HepG2 (cell line): ENCODE results near the gene TBC1D4. TPM values are rescaled to one million over a fixed set of nuclear protein-coding genes. Genes with fewer than 3 reads are reported as not detected.
A peak's percentile ranks its signal among the peaks of the same experiment; 100 is the strongest.

Source experiments
- AKNA ChIP-seq: sonication (generic); formaldehyde crosslinking; IDR thresholded peaks from 2 replicates; pipeline ENCODE4 v1.4.0; 2020; ENCODE audit warnings: missing genetic modification reagents, borderline replicate concordance
- ARID3A ChIP-seq: IDR thresholded peaks from 2 replicates; pipeline ENCODE4 v1.6.1; 2012; ENCODE audit warnings: low read depth, low read length, improper control_type of control experiment
- ATF4 ChIP-seq, 2 experiments: fragments of 450-650 bp in 1 of 2; sonication (generic) in 1 of 2; formaldehyde crosslinking; IDR thresholded peaks; 2 replicates each; pipeline versions ENCODE4 v1.5.0 to v1.8.0; 2020 to 2022; ENCODE audit warnings: mild to moderate bottlenecking in 1 of 2, missing genetic modification reagents in 1 of 2
- MAFF ChIP-seq: IDR thresholded peaks from 2 replicates; pipeline ENCODE4 v1.6.1; 2011; ENCODE audit warnings: low read depth, low read length, improper control_type of control experiment
- MTERF4 ChIP-seq: sonication (generic); formaldehyde crosslinking; IDR thresholded peaks from 2 replicates; pipeline ENCODE4 v1.8.0; 2023; ENCODE audit warnings: mild to moderate bottlenecking, missing genetic modification reagents
- NR3C1 ChIP-seq: sonication (generic); formaldehyde crosslinking; IDR thresholded peaks from 2 replicates; pipeline ENCODE4 v1.4.0; 2020; ENCODE audit warnings: missing genetic modification reagents
- NRL ChIP-seq: sonication (generic); formaldehyde crosslinking; IDR thresholded peaks from 2 replicates; pipeline ENCODE4 v1.5.0; 2020; ENCODE audit warnings: missing genetic modification reagents, mild to moderate bottlenecking, moderate library complexity, borderline replicate concordance
- PAXIP1 ChIP-seq: sonication (generic); formaldehyde crosslinking; conservative IDR thresholded peaks from 2 replicates; pipeline ENCODE4 v1.4.0; 2020; ENCODE audit warnings: mild to moderate bottlenecking, missing genetic modification reagents, moderate library complexity
- PITX1 ChIP-seq: sonication (generic); formaldehyde crosslinking; IDR thresholded peaks from 2 replicates; pipeline ENCODE4 v1.5.1; 2020; ENCODE audit warnings: mild to moderate bottlenecking, missing genetic modification reagents
- SATB2 ChIP-seq: sonication (generic); formaldehyde crosslinking; IDR thresholded peaks from 2 replicates; pipeline ENCODE4 v1.5.0; 2020; ENCODE audit warnings: missing genetic modification reagents
- SMAD3 ChIP-seq: sonication (generic); formaldehyde crosslinking; IDR thresholded peaks from 2 replicates; pipeline ENCODE4 v1.4.0; 2020; ENCODE audit warnings: missing genetic modification reagents
- SOX5 ChIP-seq: IDR thresholded peaks from 2 replicates; pipeline ENCODE4 v1.6.1; 2016; ENCODE audit warnings: borderline replicate concordance
- ZNF232 ChIP-seq: sonication (generic); formaldehyde crosslinking; IDR thresholded peaks from 2 replicates; pipeline ENCODE4 v1.4.0; 2020; ENCODE audit warnings: missing genetic modification reagents, borderline replicate concordance
- ZNF276 ChIP-seq: sonication (generic); formaldehyde crosslinking; IDR thresholded peaks from 2 replicates; pipeline ENCODE4 v1.4.0; 2020; ENCODE audit warnings: mild to moderate bottlenecking, low read depth, missing genetic modification reagents
- polyA plus RNA-seq, 8 experiments: library from polyadenylated mRNA; depleted of rRNA in 3 of 8; stranded (reverse) in 7 of 8; unstranded in 1 of 8; fragments of >200 nt; fragmentation: Illumina TruSeq in 4 of 8; extraction: Trizol in 4 of 8; gene quantifications; 2 replicates each; pipeline versions ENCODE4 v1.2.1 to v1.2.3, GENCODE V29; 2011 to 2016; ENCODE audit warnings: low read depth in 4 of 8, missing spikeins in 1 of 8, mixed read lengths in 1 of 8; ENCODE audit not compliant: insufficient read depth in 1 of 8
- total RNA-seq, 5 experiments: library from RNA; depleted of rRNA; stranded (reverse); fragments of >200 nt; fragmentation: Illumina TruSeq; extraction: Trizol; gene quantifications; 2 replicates each; pipeline ENCODE4 v1.2.3, GENCODE V29; 2016; ENCODE audit warnings: low read depth in 1 of 5

TBC1D4 gene
- total and polyA plus RNA-seq, 2 of the 13 experiments (the other 11 are each of a cell fraction or from before 2014, with no cell fraction given) = 35.9 to 64.4 TPM

- no peak for TF ChIP-seq ZNF276 (CRISPR knock-in tag)
- TF ChIP-seq NR3C1 (CRISPR knock-in tag) = no peak
- 0 out of 2 replicates have a peak, but pooled peaks have one; percentile 33 for TF ChIP-seq MAFF
- no peak for TF ChIP-seq SATB2
- TF ChIP-seq AKNA (CRISPR knock-in tag) = no peak
- peak in 1 of 2 experiments; percentile 77; a peak in 2 of 4 replicates for TF ChIP-seq ATF4 (CRISPR knock-in tag; IDR thresholded peaks at IDR 0.05)
- TF ChIP-seq PAXIP1 (CRISPR knock-in tag) = peak; percentile 40; the same call in 1 of the 2 replicates
- peak; percentile 93 for TF ChIP-seq SOX5 (CRISPR knock-in tag)
- peak; percentile 82; the same call in 1 of the 2 replicates for TF ChIP-seq SMAD3 (CRISPR knock-in tag)
- no peak for TF ChIP-seq ZNF232 (CRISPR knock-in tag)
- TF ChIP-seq MTERF4 (CRISPR knock-in tag) = no peak
- 0 out of 2 replicates have a peak, but pooled peaks have one; percentile 32 for TF ChIP-seq ARID3A
- no peak for TF ChIP-seq PITX1 (CRISPR knock-in tag)
- no peak for TF ChIP-seq NRL (CRISPR knock-in tag)
These were observed 14.8 kb downstream of the TBC1D4 start (continued) for GRCh38 chr13:75467040-75467728.
